Renal cortical epithelial cell (primary cell): ENCODE results near the gene SLC2A5. TPM values are rescaled to one million over a fixed set of nuclear protein-coding genes. Genes with fewer than 3 reads are reported as not detected.
A peak's percentile ranks its signal among the peaks of the same experiment; 100 is the strongest.
"Not testable (repeated sequence)": the region's sequence is repeated elsewhere in the genome, so short reads cannot be mapped to it uniquely, and the experiment has no call there.

ENCODE experiments used
- DNase-seq: peaks from one replicate; pipeline ENCODE4 v3.0.0-alpha.2; 2011; ENCODE audit warnings: low read depth
- total RNA-seq: library from RNA; depleted of rRNA; stranded (reverse); fragments of >200 nt; gene quantifications from 2 replicates; pipeline ENCODE4 v1.2.3, GENCODE V29; 2014

Gene SLC2A5
- total RNA-seq, 1 donor from 2014 or later = 1.6 TPM

DNA sequence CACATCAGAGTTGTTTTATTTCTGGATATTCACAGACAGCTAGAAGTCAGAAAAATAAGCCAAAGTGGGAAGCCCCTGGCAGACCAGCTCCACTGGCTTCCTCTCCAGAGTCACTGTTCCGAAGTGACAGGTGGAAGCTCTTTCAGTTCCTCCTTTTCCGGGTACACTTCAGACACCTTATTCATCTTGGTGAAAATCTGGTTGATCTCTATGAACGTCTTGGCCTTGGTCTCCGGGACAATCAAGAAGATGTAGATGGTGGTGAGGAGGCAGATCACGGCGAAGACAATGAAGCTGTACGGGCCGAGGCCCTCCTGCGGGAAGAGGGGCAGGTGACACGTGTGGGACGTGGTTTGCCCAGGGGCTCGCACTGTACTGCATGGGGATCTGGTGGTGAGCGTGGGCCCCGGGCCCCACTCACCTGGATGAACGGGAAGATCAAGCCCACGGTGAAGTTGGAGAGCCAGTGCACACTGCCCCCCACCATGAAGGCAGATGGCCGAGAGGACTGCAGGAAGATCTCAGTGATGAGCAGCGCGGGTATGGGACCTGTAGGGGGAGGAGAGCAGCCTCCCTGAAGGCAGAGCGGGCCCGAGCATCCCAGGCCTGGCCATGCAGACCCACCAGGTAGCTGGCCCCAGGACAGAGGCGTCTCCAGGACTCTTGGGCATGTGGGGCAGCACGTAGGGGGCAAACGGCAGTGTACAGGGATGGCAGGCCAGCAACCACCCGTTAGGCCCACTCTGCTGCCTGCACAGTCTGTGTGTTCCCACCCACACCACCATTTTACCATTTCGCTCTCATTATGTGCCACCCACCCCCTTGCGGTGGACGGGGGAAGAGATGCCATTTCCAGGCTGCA is 31.7 kb downstream of the SLC2A5 start:
- DNase-seq = no peak

GRCh38 chr1:9035226-9035625 is 34.2 kb downstream of the SLC2A5 start:
- no peak for DNase-seq

- no peak for DNase-seq
Observed at GRCh38 chr1:9033363-9033762, 36.1 kb downstream of the SLC2A5 start.

GRCh38 chr1:9031484-9032259 is 37.8 kb downstream of the SLC2A5 start:
- no peak for DNase-seq

GRCh38 chr1:9031077-9031476 is 38.4 kb downstream of the SLC2A5 start:
- DNase-seq = not testable (repeated sequence)

- DNase-seq = no peak
Observed at GRCh38 chr1:9028921-9029705, 40.3 kb downstream of the SLC2A5 start.

DNA sequence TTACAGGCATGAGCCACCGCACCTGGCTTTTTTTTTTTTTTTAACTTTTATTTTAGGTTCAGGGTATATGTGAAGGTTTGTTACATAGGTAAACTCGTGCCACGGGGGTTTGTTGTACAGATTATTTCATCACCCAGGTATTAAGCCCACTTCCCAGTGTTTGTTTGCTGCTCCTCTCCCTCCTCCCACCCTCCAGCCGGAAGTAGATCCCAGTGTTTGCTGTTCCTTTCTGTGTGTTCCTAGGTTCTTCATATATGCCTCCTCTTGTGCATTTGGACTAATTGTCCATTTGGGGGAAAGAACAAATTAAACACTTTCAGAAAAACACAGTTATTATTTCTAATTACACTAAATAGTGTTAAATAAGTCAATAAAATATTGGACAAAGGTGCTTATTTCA is 42.1 kb downstream of the SLC2A5 start:
- DNase-seq = no peak

DNA sequence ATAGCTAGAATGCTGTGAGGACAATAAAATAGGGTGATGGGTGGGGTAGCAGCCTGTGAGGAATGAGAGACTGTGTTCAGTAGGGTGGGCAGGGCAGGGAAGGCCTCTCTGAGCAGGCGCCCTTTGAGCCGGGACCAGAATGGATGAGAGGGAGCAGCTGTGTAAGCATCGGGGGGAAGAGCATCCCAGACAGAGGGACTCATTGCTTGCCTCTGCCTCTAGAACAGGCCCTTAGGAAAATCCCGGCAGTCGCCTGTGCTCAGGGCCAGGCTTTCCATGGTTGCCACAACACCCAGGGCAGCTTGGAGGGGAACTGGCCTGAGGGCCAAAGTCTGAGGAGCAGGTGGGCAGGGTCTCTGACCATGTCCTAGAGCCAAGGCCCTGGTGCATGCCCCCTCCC is 44.0 kb downstream of the SLC2A5 start:
- DNase-seq = no peak

DNA sequence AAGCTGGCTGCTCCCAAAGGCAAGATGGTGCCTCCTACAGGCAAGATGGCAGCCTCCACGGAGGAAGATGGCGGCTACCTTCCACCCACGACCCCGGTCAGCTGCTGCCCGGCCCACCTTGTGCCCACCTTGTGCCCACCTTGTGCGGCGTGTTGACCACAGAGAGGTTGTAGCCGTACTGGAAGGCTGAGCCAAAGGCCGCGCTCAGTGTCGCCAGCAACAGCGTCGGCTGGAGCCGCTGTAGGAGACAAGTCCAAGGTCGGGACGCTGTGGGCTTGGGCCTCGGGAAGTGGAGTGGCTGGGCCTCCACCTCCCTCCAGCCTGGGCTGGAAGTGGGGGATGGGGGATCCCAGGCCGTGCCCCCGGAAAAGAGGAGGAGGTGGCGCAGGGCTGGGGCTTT is 44.6 kb downstream of the SLC2A5 start:
- DNase-seq = no peak

DNA sequence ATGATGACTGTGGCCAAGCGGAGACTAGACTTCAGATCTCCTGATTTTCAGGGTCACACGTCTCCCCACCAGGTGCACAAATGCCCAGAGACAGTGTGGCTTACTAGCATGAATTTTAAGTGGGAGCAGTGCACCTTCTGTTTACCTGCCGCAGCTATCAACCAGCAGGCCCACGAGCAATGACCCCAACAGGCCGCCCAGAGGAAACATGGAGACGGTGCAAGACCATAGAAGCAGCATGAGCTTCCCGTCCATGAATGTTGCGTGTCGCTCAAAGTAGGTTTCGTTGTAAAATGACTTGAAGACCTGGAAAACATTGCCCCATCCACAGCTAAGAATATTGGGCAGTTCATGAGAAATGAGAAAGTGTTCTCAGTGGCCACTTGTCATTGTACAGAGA is 46.7 kb downstream of the SLC2A5 start:
- DNase-seq = no peak

DNA sequence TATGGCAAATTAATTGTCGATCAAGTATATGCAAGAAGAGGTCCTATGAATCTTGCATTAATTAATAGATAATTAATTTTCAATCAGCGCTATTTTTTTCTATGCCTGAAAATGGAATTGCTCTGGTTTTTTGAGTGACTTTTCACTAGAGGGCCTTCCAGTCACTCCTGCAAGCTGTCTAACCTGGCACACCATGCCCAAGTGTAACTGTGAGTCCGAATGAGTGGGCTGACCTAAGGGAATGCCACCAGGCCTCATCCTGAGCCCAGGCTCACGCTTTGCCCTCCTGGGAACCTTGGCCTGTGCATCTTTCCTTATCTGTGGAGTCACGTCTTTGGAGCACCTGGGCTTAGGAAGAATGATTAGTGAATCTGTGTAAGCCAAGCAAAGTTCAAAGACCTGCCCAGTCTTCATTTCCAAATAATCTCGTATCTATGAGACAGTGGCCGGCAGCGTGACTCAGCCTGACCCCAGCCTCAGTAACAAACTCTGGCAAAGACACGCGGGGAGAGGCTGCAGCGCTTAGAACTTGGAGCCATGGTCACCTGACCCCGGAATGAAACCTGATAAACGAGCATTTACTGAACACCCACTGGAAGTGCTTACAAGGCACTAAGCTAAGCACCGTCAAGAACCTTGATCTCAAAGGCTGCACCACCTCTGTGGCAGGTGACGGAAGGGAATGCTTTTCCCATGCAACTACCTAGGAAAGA is 47.3 kb downstream of the SLC2A5 start:
- not testable (repeated sequence) for DNase-seq

DNA sequence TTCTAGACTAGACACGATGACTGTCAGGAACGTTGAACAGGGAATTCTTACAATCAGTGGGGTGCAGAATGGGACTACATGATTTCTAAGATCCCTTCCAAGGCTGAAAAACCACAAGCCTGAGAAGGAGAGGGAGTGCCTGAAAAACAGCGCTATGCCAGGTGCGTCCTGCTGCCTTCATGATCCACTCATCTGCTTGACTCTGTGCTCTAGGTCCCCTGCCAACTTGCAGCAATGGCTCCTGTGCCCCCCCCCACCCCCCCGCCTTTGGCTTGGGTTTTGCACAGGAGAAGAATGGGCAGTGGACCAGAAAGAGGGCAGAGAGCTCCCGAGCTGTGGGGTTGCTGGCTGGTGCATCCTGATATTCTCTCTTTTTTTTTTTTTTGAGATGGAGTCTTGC is 49.1 kb downstream of the SLC2A5 start:
- DNase-seq = peak; percentile 13

DNA sequence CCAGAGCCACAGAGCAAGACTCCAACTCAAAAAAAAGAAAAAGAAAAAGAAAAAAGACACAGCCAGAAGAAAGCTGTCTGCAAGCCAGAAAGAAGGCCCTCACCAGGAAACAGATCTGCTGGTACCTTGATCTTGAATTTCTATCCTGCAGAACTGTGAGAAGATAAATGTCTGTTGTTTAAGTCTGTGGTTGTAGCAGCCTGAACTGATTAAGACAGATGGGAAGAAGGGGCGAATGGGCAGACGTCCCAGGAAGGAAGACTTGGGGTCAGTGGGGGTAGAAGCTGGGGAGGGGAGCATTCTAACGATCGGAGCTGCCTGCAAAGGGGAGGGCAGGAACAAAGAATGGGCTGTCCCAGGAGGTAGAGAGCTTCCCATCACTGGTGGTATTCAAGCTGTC is 49.5 kb downstream of the SLC2A5 start:
- DNase-seq = no peak

DNA sequence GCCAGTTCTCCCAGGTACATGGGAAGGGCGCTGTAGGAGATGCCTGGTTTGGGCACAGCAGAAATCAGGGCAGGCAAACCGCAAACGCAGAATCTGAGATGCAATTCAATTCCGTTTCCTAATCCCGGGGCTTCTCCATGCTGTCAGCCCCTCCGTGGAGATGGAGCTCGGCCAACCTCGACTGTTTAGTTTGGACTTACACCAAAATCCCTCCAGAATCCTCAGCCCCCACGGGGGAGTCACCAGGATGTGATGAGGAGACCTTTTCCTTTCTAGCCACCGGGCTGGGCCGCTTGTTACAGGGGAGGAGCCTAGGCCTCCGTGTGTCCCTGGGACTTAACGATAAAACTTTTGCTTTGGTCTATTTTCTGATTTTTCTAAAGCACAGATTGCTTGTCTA is 51.1 kb downstream of the SLC2A5 start:
- no peak for DNase-seq

- DNase-seq = no peak
Observed at GRCh38 chr1:9016455-9016854, 53.0 kb downstream of the SLC2A5 start.

- DNase-seq = no peak
Observed at GRCh38 chr1:9014475-9015375, 54.7 kb downstream of the SLC2A5 start.

DNA sequence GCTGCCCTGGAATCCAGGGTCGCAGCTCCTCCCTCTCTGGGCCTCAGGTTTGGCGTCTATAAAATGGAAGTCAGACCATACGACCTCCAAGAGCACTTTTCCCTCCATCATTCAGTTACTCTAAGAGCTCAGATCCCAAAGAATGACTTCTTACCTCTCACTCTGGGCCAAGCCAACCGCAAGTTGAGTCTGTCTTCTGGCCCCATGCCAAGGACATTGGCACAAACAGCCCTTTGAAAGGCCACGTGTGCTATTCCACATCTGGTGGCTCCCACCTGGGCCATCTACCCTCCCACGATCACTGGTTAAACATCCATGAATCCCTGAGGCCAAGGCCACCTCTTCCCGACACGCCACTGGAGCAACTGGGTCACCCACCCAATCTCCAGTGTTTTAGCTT is 55.6 kb downstream of the SLC2A5 start:
- DNase-seq = peak; percentile 14

GRCh38 chr1:9010781-9011323 is 58.6 kb downstream of the SLC2A5 start:
- DNase-seq = no peak

DNA sequence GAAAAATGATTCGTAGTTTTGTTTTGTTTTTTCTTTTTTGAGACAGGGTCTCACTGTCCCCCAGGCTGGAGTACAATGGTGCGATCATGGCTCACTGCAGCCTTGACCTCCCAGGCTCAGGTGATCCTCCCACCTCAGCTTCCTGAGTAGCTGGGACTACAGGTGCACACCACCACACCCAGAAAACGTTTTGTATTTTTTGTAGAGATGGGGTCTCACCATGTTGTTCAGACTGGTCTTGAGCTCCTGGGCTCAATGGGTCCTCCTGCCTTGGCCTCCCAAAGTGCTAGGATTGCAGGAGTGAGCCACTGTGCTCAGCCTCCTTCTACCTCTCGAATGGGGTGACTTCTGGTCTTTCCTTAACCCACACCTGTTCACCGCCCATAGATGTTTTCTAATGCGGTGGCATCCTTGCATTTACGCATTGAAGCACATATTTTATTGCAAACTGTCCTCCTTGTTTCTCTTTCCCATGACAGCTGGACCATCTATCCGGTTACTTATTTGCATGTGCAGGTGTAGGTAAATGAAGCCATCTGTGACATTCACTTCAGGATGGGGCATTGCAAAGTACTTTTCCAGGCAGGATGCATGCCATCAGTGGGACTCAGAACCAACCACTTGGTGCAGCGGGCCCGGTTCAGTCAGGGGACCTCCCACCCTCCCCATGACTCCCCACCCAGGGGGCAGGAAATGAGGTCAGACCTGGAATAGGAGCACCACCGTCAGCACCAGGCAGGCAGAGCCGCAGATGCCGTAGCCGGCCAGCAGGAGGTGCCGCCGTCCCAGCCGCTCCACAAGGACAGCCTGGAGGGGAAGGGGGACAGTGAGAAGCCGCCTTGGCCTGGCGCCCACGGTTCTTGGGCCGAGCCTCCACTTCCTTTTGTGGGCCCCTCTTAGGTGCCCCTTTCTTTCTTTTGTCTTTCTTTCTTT is 59.7 kb downstream of the SLC2A5 start:
- DNase-seq = no peak
